ENCODE results near the gene SYNE2.

DNA sequence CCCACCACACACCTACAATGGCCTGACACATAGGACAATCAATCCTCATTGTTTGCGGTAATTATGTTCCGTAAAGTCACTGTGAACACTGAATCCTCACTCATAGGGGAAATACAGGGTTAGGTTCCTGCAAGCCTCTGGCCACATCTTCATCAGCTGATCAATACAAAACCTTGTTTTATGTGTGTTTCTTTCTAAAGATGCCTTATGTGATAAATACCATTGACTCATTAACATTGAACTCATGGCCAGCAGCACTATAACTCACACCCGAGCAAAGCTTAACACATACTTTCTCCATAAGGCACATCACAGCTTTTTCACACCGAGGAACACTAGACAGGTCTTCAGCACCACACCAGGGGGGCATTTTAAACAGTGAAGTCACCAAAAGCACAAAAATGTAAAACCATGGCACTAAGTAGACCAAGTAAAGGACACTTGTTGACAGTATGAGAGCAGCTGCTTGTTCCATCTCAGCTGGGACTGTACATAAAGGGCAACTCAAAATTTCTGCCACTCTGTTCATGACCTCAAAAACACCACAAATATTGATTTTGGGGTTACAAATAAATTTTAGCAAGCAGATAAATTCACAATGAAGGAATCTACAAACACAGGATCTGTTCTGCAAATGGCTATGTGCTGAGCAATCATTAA lies 380.9 kb downstream of the SYNE2 start:
- TF ChIP-seq POLR2A (IDR thresholded peaks at IDR 0.05) (no peak), EP300 (IDR thresholded peaks at IDR 0.05) (no peak)
- TF ChIP-seq, protein P1, sequence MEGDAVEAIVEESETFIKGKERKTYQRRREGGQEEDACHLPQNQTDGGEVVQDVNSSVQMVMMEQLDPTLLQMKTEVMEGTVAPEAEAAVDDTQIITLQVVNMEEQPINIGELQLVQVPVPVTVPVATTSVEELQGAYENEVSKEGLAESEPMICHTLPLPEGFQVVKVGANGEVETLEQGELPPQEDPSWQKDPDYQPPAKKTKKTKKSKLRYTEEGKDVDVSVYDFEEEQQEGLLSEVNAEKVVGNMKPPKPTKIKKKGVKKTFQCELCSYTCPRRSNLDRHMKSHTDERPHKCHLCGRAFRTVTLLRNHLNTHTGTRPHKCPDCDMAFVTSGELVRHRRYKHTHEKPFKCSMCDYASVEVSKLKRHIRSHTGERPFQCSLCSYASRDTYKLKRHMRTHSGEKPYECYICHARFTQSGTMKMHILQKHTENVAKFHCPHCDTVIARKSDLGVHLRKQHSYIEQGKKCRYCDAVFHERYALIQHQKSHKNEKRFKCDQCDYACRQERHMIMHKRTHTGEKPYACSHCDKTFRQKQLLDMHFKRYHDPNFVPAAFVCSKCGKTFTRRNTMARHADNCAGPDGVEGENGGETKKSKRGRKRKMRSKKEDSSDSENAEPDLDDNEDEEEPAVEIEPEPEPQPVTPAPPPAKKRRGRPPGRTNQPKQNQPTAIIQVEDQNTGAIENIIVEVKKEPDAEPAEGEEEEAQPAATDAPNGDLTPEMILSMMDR (IDR thresholded peaks at IDR 0.05): no peak
